ENCODE results near the gene RBM4.

Gene RBM4

DNA sequence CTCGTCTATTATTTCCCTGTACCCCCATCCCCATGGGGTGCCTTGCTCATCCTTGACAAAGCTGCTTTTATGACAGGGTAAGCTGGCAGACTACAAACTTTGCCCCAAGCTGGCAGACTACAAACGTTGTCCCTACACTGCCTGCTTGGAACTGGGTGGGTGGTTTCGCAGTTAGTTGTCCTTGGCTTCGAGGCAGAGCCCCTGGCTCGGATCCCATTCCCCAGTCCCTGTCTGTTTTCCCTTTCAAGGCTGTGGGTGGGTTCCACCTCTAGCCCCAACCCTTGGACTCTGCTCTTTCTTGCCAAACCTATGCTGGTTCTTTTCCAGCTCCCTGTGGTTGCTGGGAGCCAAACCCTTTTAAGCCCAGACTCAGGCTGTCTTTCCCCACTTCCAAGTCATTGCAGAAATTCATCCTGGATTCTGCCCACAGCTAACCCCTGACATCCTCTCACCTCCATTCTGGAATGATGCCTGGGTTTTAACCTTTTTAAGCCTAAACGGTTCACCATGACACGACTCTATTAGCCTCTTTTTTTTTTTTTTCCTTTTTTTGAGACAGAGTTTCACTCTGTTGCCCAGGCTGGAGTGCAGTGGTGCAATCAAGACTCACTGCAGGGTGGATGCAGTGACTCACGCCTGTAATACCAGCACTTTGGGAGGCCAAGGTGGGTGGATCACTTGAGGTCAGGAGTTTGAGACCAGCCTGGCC lies 31.2 kb upstream of the RBM4 start:
- no peak for DNase-seq (ENCODE audit: low read depth)

DNA sequence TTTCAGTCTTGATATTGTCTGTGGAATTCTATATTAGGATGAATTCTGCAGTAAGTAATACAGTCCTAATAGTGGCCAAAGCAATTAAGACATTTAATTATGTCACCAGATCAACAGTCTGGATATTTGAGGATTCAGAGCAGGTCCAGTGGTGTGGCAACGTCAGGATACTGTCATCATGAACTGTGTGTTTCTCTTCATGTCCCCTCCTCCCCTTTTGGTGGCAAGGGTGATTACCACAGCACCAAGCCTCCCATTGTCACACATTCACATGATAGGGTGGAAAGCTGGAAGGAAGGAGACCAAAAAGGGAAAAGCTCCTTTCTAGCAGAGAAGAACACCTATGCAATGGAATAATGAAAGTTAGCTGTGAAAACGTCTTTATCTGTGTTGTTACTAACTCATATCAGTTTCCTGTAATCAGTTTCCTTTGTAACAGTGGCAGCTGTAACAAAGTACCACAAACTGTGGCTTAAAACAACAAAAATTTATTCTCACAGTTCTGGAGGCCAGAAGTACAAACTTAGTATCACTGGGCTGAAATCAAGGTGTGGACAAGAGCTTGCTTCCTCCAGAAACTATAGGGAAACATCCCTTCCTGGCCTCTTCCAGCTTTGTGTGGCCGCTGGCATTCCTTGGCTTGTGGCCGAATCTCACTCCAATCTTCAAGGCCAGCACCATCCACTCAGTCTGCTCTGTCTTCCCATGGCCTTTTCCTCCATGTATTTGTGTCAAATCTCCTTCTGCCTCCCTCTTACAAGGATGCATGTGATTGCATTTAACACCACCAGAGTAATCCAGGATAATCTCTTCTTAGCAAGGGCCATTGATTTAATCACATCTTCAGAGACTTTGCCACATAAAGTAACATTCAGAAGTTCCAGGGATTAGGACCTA lies 28.5 kb upstream of the RBM4 start:
- no peak overlapping the region for H3K4me3 ChIP-seq (ENCODE audit: low read depth, low read length)
- TF ChIP-seq, protein P1, sequence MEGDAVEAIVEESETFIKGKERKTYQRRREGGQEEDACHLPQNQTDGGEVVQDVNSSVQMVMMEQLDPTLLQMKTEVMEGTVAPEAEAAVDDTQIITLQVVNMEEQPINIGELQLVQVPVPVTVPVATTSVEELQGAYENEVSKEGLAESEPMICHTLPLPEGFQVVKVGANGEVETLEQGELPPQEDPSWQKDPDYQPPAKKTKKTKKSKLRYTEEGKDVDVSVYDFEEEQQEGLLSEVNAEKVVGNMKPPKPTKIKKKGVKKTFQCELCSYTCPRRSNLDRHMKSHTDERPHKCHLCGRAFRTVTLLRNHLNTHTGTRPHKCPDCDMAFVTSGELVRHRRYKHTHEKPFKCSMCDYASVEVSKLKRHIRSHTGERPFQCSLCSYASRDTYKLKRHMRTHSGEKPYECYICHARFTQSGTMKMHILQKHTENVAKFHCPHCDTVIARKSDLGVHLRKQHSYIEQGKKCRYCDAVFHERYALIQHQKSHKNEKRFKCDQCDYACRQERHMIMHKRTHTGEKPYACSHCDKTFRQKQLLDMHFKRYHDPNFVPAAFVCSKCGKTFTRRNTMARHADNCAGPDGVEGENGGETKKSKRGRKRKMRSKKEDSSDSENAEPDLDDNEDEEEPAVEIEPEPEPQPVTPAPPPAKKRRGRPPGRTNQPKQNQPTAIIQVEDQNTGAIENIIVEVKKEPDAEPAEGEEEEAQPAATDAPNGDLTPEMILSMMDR (IDR thresholded peaks at IDR 0.05; ENCODE audit: low read depth, low read length, missing control alignments), result no peak

More for the DNA sequence above, 31.2 kb upstream of the RBM4 start:
- H3K4me3 ChIP-seq (ENCODE audit: low read depth, low read length), result no peak overlapping the region
- TF ChIP-seq, protein P1 (IDR thresholded peaks at IDR 0.05; ENCODE audit: low read depth, low read length, missing control alignments), result no peak

DNA sequence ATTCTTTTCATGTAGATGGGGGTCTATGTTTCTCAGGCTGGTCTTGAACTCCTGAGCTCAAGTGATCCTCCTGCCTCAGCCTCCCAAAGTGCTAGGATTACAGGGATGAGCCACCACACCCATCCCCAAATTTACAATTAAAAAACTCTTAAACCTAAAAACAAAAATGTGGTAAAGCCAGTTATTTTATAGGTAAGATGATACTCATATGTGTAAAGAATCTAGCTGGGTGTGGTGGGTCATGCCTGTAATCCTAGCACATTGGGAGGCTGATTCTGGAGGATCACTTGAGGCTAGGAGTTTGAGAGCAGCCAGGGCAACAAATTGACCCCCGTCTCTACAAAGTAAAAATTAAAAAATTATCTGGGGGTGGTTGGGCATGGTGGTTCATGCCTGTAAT lies 26.0 kb upstream of the RBM4 start:
- DNase-seq (ENCODE audit: low read depth), result no peak
- H3K4me3 ChIP-seq (ENCODE audit: low read depth, low read length), result no peak overlapping the region
- TF ChIP-seq, protein P1 (IDR thresholded peaks at IDR 0.05; ENCODE audit: low read depth, low read length, missing control alignments), result no peak

More for the DNA sequence above, 28.5 kb upstream of the RBM4 start:
- no peak for DNase-seq (ENCODE audit: low read depth)

DNA sequence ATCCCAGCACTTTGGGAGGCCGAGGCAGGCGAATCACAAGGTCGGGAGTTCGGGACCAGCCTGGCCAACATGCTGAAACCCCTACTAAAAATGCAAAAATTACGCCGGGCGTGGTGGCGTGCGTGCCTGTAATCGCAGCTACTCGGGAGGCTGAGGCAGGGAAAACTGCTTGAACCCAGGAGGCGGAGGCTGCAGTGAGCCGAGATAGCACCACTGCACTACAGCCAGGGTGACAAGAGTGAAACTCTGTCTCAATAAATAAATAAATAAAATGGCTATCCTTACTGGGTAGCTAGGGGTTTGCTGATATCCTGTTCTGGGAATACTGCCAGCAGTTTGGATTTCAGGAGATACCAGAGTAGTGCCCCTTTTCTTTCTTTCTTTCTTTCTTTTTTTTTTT lies 24.4 kb upstream of the RBM4 start:
- no peak overlapping the region for H3K4me3 ChIP-seq (ENCODE audit: low read depth, low read length)
- no peak for DNase-seq (ENCODE audit: low read depth)

DNA sequence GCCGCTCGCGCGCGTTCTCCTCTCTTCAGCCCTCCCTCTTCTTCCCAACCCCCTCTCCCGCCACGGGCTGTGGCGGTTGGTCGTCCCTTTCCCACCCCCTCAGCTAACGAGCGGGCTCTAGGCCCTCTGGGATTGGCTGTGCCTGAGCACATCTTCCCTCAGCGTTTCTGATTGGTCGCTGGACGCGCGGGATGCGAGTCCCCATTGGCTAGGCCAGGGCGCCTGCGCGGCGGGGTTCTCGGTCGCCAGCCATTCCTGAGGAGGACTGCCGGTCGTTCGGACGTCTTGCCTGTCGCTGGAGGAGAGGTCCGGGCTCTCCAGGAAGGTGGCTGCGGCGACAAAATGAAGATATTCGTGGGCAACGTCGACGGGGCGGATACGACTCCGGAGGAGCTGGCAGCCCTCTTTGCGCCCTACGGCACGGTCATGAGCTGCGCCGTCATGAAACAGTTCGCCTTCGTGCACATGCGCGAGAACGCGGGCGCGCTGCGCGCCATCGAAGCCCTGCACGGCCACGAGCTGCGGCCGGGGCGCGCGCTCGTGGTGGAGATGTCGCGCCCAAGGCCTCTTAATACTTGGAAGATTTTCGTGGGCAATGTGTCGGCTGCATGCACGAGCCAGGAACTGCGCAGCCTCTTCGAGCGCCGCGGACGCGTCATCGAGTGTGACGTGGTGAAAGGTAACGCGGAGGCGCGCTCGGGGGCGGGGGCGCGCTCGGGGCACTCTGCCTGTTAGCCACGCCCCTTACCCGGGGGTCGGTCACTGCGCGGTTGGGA lies 21.9 kb upstream of the RBM4 start, which contains the start of gene RBM14:
TSS of gene RBM14 (plus strand) at position 252 of the 776 bp plus-strand sequence. CDS start at position 343, 91 bp downstream.
- TF ChIP-seq, protein P1 (IDR thresholded peaks at IDR 0.05; ENCODE audit: low read depth, low read length, missing control alignments), result no peak
- H3K4me3 ChIP-seq (ENCODE audit: low read depth, low read length), result peak within 1 kb of the TSS; percentile 80
- peak; percentile 97 for DNase-seq (ENCODE audit: low read depth)

More for the DNA sequence above, 24.4 kb upstream of the RBM4 start:
- TF ChIP-seq, protein P1 (IDR thresholded peaks at IDR 0.05; ENCODE audit: low read depth, low read length, missing control alignments), result no peak

DNA sequence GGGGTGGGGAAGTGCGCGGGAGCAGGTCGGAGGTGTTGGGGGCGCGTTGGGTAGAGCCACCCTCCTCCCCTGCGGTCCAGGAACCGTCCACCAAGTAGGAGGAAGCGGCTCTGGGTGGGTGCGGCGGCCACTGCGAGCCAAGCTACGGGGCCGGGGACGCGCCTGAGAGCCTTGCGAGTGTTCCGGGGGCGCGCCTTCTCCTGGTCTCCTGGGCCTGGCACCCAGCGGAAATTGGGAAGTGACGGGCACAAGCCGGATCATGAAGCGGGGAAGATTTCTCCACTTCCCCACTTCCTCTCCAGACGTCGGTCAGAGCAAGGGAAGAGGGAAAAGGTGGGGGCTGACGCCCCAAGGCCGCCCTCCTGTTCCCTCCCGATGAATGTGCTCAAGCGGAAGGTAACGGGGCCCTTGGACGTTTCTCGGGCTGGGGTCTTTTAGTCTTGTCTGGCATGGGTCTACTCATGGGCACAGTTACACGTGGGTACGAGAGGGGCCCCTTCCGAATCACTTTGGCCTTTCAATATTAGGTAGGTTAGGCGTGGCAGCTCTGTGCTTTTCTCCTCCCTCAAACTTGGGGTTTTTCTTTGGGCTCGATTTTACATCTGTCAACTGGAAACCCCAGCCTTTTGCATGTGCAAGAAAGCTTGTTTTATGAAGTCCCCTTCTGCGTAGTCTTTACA lies 21.2 kb upstream of the RBM4 start:
- H3K4me3 ChIP-seq (ENCODE audit: low read depth, low read length), result peak overlapping the region; percentile 80
- TF ChIP-seq, protein P1 (IDR thresholded peaks at IDR 0.05; ENCODE audit: low read depth, low read length, missing control alignments), result no peak
- DNase-seq (ENCODE audit: low read depth), result no peak
